ENCODE data around the gene PRKACA. TPM values are rescaled to one million over a fixed set of nuclear protein-coding genes. Genes with fewer than 3 reads are reported as not detected.
"Not testable (repeated sequence)": the region's sequence is repeated elsewhere in the genome, so short reads cannot be mapped to it uniquely, and the experiment has no call there.

The PRKACA gene
- total RNA-seq, 1 donor from 2014 or later: 78.4 TPM

GRCh38 chr19:14148751-14149410 is 31.3 kb upstream of the PRKACA start:
- ATAC-seq: no peak
- no peak for DNase-seq (ENCODE audit: low spot score)

- no peak for DNase-seq (ENCODE audit: low spot score)
Observed at GRCh38 chr19:14147797-14148605, 30.4 kb upstream of the PRKACA start.

GRCh38 chr19:14146789-14147216 is 29.2 kb upstream of the PRKACA start:
- ATAC-seq: no peak
- no peak for DNase-seq (ENCODE audit: low spot score)

More at GRCh38 chr19:14147797-14148605, 30.4 kb upstream of the PRKACA start:
- ATAC-seq: peak; percentile 79

- not testable (repeated sequence) for DNase-seq (ENCODE audit: low spot score); ATAC-seq
Observed at GRCh38 chr19:14146169-14146568, 28.6 kb upstream of the PRKACA start.

GRCh38 chr19:14145381-14145780 is 27.8 kb upstream of the PRKACA start:
- ATAC-seq (no peak), DNase-seq (ENCODE audit: low spot score) (no peak)

GRCh38 chr19:14142262-14143190 is 25.0 kb upstream of the PRKACA start:
- DNase-seq (ENCODE audit: low spot score): no peak
- ATAC-seq: no peak

- DNase-seq (ENCODE audit: low spot score) (no peak), ATAC-seq (no peak)
Observed at GRCh38 chr19:14141041-14141440, 23.5 kb upstream of the PRKACA start.

- ATAC-seq: no peak
- no peak for DNase-seq (ENCODE audit: low spot score)
Observed at GRCh38 chr19:14139944-14140343, 22.4 kb upstream of the PRKACA start.

- no peak for ATAC-seq
- no peak for DNase-seq (ENCODE audit: low spot score)
Observed at GRCh38 chr19:14138576-14139265, 21.2 kb upstream of the PRKACA start.

GRCh38 chr19:14136509-14137281 is 19.1 kb upstream of the PRKACA start, which contains the start of gene ASF1B:
TSS of gene ASF1B (minus strand) at chr19:14136589. CDS start at chr19:14136456, 133 bp downstream.
- peak; percentile 99 for DNase-seq (ENCODE audit: low spot score)
- peak; percentile 89 for ATAC-seq

- peak; percentile 55 for DNase-seq (ENCODE audit: low spot score)
- ATAC-seq: no peak
Observed at GRCh38 chr19:14135985-14136508, 18.5 kb upstream of the PRKACA start.

GRCh38 chr19:14135355-14135754 is 17.8 kb upstream of the PRKACA start:
- ATAC-seq (no peak), DNase-seq (ENCODE audit: low spot score) (no peak)

GRCh38 chr19:14127929-14128509 is 10.5 kb upstream of the PRKACA start:
- DNase-seq (ENCODE audit: low spot score): no peak
- ATAC-seq: peak; percentile 75

GRCh38 chr19:14127176-14127575 is 9.6 kb upstream of the PRKACA start:
- DNase-seq (ENCODE audit: low spot score): no peak
- peak; percentile 52 for ATAC-seq

- DNase-seq (ENCODE audit: low spot score) (no peak), ATAC-seq (no peak)
Observed at GRCh38 chr19:14122924-14123323, 5.4 kb upstream of the PRKACA start.

- DNase-seq (ENCODE audit: low spot score) (no peak), ATAC-seq (no peak)
Observed at GRCh38 chr19:14120497-14120780, 2.9 kb upstream of the PRKACA start.

- ATAC-seq (no peak), DNase-seq (ENCODE audit: low spot score) (no peak)
Observed at GRCh38 chr19:14119644-14120496, 2.3 kb upstream of the PRKACA start.

- DNase-seq (ENCODE audit: low spot score): no peak
- ATAC-seq: no peak
Observed at GRCh38 chr19:14119146-14119545, 1.6 kb upstream of the PRKACA start.
